HEK293T (cell line): Measurements from ENCODE around the gene PTCRA.

Source experiments
- CTCF ChIA-PET: fragments of 350-600 bp; formaldehyde crosslinking; extraction: SDS; loops from one replicate; lab custom pipeline; 2021; ENCODE audit warnings: antibody characterized with exemption, inconsistent platforms; lab: Yijun Ruan, JAX
- POLR2A ChIA-PET: fragments of 350-600 bp; formaldehyde crosslinking; extraction: SDS; loops from one replicate; lab custom pipeline; 2020; ENCODE audit warnings: antibody characterized with exemption, inconsistent platforms; lab: Yijun Ruan, JAX
- DNase-seq: peaks from one replicate; pipeline ENCODE4 v3.0.0; 2012; ENCODE audit warnings: mixed read lengths; ENCODE audit errors: extremely low spot score
- ARNT ChIP-seq: fragments of 450-650 bp; IDR thresholded peaks from 2 replicates; pipeline ENCODE4 v1.6.1; 2017; ENCODE audit warnings: mild to moderate bottlenecking
- BHLHE40 ChIP-seq: fragments of 450-650 bp; IDR thresholded peaks from 2 replicates; pipeline ENCODE4 v1.6.1; 2016; ENCODE audit warnings: mild to moderate bottlenecking, moderate library complexity, borderline replicate concordance
- CTBP1 ChIP-seq: fragments of 450-650 bp; IDR thresholded peaks from 2 replicates; pipeline ENCODE4 v1.6.1; 2016; ENCODE audit warnings: borderline replicate concordance
- ELF4 ChIP-seq: fragments of 450-650 bp; IDR thresholded peaks from 2 replicates; pipeline ENCODE4 v1.6.1; 2017; ENCODE audit warnings: antibody characterized with exemption
- FOXA1 ChIP-seq: fragments of 450-650 bp; IDR thresholded peaks from 2 replicates; pipeline ENCODE4 v1.6.1; 2016; ENCODE audit warnings: mild to moderate bottlenecking
- FOXK2 ChIP-seq: fragments of 450-650 bp; IDR thresholded peaks from 2 replicates; pipeline ENCODE4 v1.6.1; 2016; ENCODE audit warnings: mild to moderate bottlenecking
- FOXM1 ChIP-seq: fragments of 450-650 bp; IDR thresholded peaks from 2 replicates; pipeline ENCODE4 v1.6.1; 2017; ENCODE audit warnings: mild to moderate bottlenecking, borderline replicate concordance
- HDGF ChIP-seq: fragments of 450-650 bp; IDR thresholded peaks from 2 replicates; pipeline ENCODE4 v1.6.1; 2017; ENCODE audit warnings: antibody characterized with exemption, borderline replicate concordance
- L3MBTL2 ChIP-seq: fragments of 450-650 bp; conservative IDR thresholded peaks from 2 replicates; pipeline ENCODE4 v1.6.1; 2016; ENCODE audit warnings: mild to moderate bottlenecking
- LEF1 ChIP-seq: fragments of 450-650 bp; IDR thresholded peaks from 2 replicates; pipeline ENCODE4 v1.6.1; 2017; ENCODE audit warnings: mild to moderate bottlenecking, borderline replicate concordance
- NFRKB ChIP-seq: fragments of 450-650 bp; IDR thresholded peaks from 2 replicates; pipeline ENCODE4 v1.6.1; 2016; ENCODE audit warnings: mild to moderate bottlenecking, moderate library complexity
- PKNOX1 ChIP-seq: fragments of 450-650 bp; IDR thresholded peaks from 2 replicates; pipeline ENCODE4 v1.6.1; 2016
- SP1 ChIP-seq: fragments of 450-650 bp; IDR thresholded peaks from 2 replicates; pipeline ENCODE4 v1.6.1; 2017
- SUZ12 ChIP-seq: fragments of 450-650 bp; IDR thresholded peaks from 2 replicates; pipeline ENCODE4 v1.6.1; 2016; ENCODE audit warnings: mild to moderate bottlenecking
- TARDBP ChIP-seq: fragments of 450-650 bp; IDR thresholded peaks from 2 replicates; pipeline ENCODE4 v1.6.1; 2016
- ZNF384 ChIP-seq: fragments of 450-650 bp; IDR thresholded peaks from 2 replicates; pipeline ENCODE4 v1.6.1; 2016

PTCRA gene

GRCh38 chr6:42911171-42912021 lies 4.5 kb upstream of the PTCRA start:
- POLR2A ChIA-PET, result interaction anchor here (3.2 kb wide), 1 partner anchor 18 kb away, joined by 12 read pairs; the partner anchor contains the start of gene CNPY3
- no peak for DNase-seq
- TF ChIP-seq L3MBTL2, result no peak
- TF ChIP-seq BHLHE40, result no peak
- CTCF ChIA-PET, result interaction anchor here (0.6 kb wide), 1 partner anchor 256 kb away, joined by 3 read pairs; no protein-coding TSS in a partner anchor

GRCh38 chr6:42914546-42914945 lies 1.3 kb upstream of the PTCRA start:
- no peak for DNase-seq
- no peak for TF ChIP-seq ELF4
- ChIA-PET POLR2A (interaction anchor here (0.9 to 4.0 kb wide), 5 partner anchors 14 to 168 kb away, joined by 3 to 32 read pairs (median 5); partner anchors contain the start of genes CNPY3, PEX6, PPP2R5D and RPL7L1), CTCF (no interaction called here)

GRCh38 chr6:42916288-42916687 lies 435 bp downstream of the PTCRA start:
- no peak for DNase-seq
- ChIA-PET POLR2A (interaction anchor here (1.1 to 4.0 kb wide), 2 partner anchors 12 to 35 kb away, joined by 3 to 32 read pairs; partner anchors contain the start of gene CNPY3), CTCF (no interaction called here)
- TF ChIP-seq LEF1, result no peak
- no peak for TF ChIP-seq L3MBTL2
- no peak for TF ChIP-seq NFRKB
- no peak for TF ChIP-seq PKNOX1
- no peak for TF ChIP-seq BHLHE40
- TF ChIP-seq CTBP1, result no peak
- TF ChIP-seq FOXA1, result no peak
- no peak for TF ChIP-seq SUZ12
- no peak for TF ChIP-seq ARNT
- no peak for TF ChIP-seq SP1
- no peak for TF ChIP-seq ZNF384
- TF ChIP-seq ELF4, result no peak
- no peak for TF ChIP-seq FOXK2
- TF ChIP-seq HDGF, result no peak
- no peak for TF ChIP-seq FOXM1
- no peak for TF ChIP-seq TARDBP

GRCh38 chr6:42921801-42922200 lies 5.9 kb downstream of the PTCRA start:
- CTCF ChIA-PET, result no interaction called here
- DNase-seq, result no peak
- TF ChIP-seq SUZ12 (no peak), ZNF384 (no peak), TARDBP (no peak), PKNOX1 (no peak), ELF4 (no peak)
- POLR2A ChIA-PET, result interaction anchor here (2.6 kb wide), 1 partner anchor 7 kb away, joined by 11 read pairs; the partner anchor contains the start of gene CNPY3

- DNase-seq, result no peak
- POLR2A ChIA-PET, result no interaction called here
- CTCF ChIA-PET, result no interaction called here
- TF ChIP-seq FOXA1 (no peak), NFRKB (no peak), HDGF (no peak), TARDBP (no peak), SP1 (no peak), SUZ12 (no peak), CTBP1 (no peak), ELF4 (no peak)
Measured at GRCh38 chr6:42923666-42924065, 7.8 kb downstream of the PTCRA start.

- ChIA-PET POLR2A (interaction anchor here (1.5 kb wide), 1 partner anchor 53 kb away, joined by 5 read pairs; the partner anchor contains the start of gene PEX6), CTCF (no interaction called here)
- no peak for DNase-seq
- TF ChIP-seq ZNF384, result no peak
- TF ChIP-seq LEF1, result no peak
- TF ChIP-seq L3MBTL2, result no peak
- TF ChIP-seq TARDBP, result no peak
- no peak for TF ChIP-seq FOXK2
- TF ChIP-seq PKNOX1, result no peak
- no peak for TF ChIP-seq ELF4
- TF ChIP-seq FOXM1, result no peak
- TF ChIP-seq CTBP1, result no peak
- no peak for TF ChIP-seq FOXA1
- TF ChIP-seq SP1, result no peak
- no peak for TF ChIP-seq BHLHE40
- no peak for TF ChIP-seq ARNT
Measured at GRCh38 chr6:42925248-42925857, 9.5 kb downstream of the PTCRA start.
